Vagina (tissue), 2 donors: ENCODE data around the gene IGFN1.

Source experiments
- POLR2A ChIP-seq, 2 donors: fragments of 450-650 bp; IDR thresholded peaks; one replicate each; pipeline ENCODE4 v1.6.1; 2017; ENCODE audit warnings: antibody characterized with exemption in 2 of 2, mild to moderate bottlenecking in 2 of 2, moderate library complexity in 2 of 2
- POLR2AphosphoS5 ChIP-seq, 2 donors: sonication (generic); formaldehyde crosslinking; IDR thresholded peaks; one replicate each; pipeline ENCODE4 v1.9.0; 2017; ENCODE audit warnings: antibody characterized with exemption in 2 of 2, mild to moderate bottlenecking in 2 of 2, low read depth in 1 of 2; ENCODE audit not compliant: insufficient read depth in 1 of 2
- TF ChIP-seq, protein P1 (sequence below), 3 experiments: fragments of 450-650 bp in 2 of 3; fragments of 200-600 bp in 1 of 3; sonication (generic) in 1 of 3; IDR thresholded peaks; one replicate each; pipeline ENCODE4 v1.5.1; 2017 to 2019; ENCODE audit warnings: antibody characterized with exemption in 3 of 3, mild to moderate bottlenecking in 2 of 3, moderate library complexity in 2 of 3

DNA sequence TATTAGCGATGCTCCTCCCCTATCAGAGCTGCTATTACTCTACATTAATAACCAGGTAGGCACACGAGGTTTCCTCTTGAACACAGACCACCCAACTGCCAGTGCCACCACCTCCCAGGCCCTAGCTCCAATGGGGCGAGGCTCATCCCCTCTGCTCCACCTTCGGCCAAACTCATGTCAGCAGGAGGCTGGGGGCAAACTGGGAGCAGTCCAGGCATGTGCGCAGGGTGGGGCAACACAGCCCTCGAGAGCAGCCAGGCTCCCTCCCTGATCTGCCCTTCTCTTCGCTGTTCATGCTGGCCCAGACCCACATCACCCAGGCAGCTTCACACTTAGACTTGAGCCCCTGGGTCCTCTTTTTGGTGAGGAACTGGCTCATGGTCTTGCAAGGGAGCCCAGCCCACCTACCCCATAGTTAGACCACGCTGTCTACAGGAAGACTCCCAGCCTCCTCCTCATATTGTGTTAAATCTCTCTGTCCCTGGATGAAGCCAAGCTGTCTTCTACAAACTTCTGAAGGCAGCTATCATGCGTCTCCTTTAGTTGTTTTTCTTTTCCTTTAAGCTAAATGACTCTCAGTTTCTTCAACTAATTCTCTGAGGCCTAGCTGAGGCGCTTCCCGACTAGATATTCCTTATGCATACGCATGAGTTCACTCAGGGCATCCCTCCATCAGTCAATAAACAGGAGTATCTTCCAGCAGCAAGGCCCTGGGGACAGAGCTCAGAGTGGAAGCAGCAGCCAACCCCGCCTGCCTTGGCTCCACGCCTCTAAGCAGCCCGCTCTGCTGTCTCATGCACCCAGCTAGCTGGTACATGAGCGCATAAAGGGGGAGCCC, 48.4 kb upstream of the IGFN1 start:
- TF ChIP-seq, protein P1, sequence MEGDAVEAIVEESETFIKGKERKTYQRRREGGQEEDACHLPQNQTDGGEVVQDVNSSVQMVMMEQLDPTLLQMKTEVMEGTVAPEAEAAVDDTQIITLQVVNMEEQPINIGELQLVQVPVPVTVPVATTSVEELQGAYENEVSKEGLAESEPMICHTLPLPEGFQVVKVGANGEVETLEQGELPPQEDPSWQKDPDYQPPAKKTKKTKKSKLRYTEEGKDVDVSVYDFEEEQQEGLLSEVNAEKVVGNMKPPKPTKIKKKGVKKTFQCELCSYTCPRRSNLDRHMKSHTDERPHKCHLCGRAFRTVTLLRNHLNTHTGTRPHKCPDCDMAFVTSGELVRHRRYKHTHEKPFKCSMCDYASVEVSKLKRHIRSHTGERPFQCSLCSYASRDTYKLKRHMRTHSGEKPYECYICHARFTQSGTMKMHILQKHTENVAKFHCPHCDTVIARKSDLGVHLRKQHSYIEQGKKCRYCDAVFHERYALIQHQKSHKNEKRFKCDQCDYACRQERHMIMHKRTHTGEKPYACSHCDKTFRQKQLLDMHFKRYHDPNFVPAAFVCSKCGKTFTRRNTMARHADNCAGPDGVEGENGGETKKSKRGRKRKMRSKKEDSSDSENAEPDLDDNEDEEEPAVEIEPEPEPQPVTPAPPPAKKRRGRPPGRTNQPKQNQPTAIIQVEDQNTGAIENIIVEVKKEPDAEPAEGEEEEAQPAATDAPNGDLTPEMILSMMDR (IDR thresholded peaks at IDR 0.05) = no peak
- TF ChIP-seq POLR2A (IDR thresholded peaks at IDR 0.05) (no peak), POLR2AphosphoS5 (IDR thresholded peaks at IDR 0.05; ENCODE audit: insufficient read depth in 1 of 2, low read depth in 1 of 2) (no peak)
